ENCODE results near the gene NOL11.
"Not testable (repeated sequence)": the region's sequence is repeated elsewhere in the genome, so short reads cannot be mapped to it uniquely, and the experiment has no call there.

- TF ChIP-seq, protein P1, sequence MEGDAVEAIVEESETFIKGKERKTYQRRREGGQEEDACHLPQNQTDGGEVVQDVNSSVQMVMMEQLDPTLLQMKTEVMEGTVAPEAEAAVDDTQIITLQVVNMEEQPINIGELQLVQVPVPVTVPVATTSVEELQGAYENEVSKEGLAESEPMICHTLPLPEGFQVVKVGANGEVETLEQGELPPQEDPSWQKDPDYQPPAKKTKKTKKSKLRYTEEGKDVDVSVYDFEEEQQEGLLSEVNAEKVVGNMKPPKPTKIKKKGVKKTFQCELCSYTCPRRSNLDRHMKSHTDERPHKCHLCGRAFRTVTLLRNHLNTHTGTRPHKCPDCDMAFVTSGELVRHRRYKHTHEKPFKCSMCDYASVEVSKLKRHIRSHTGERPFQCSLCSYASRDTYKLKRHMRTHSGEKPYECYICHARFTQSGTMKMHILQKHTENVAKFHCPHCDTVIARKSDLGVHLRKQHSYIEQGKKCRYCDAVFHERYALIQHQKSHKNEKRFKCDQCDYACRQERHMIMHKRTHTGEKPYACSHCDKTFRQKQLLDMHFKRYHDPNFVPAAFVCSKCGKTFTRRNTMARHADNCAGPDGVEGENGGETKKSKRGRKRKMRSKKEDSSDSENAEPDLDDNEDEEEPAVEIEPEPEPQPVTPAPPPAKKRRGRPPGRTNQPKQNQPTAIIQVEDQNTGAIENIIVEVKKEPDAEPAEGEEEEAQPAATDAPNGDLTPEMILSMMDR (IDR thresholded peaks at IDR 0.05), result not testable (repeated sequence)
- not testable (repeated sequence) for TF ChIP-seq POLR2A (IDR thresholded peaks at IDR 0.05)
Observed at GRCh38 chr17:67754686-67755085, 37.0 kb downstream of the NOL11 start.

Data from heart left ventricle (tissue), 13 donors.